HG03196 (cell line): Measurements from ENCODE around the gene COQ10A.

Experiments used
- ATAC-seq: cut with Tn5 transposase; IDR thresholded peaks from one replicate; pipeline ENCODE4 v1.9.1; 2021; ENCODE audit not compliant: unreplicated experiment

Gene COQ10A

GRCh38 chr12:56266693-56267442, at the start of gene COQ10A:
COQ10A (plus strand) TSS chr12:56266942; CDS start chr12:56267119, 177 bp downstream.
- peak; percentile 89 for ATAC-seq

- ATAC-seq, result no peak
These were observed 46.9 kb upstream of the COQ10A start for GRCh38 chr12:56219840-56220239.

DNA sequence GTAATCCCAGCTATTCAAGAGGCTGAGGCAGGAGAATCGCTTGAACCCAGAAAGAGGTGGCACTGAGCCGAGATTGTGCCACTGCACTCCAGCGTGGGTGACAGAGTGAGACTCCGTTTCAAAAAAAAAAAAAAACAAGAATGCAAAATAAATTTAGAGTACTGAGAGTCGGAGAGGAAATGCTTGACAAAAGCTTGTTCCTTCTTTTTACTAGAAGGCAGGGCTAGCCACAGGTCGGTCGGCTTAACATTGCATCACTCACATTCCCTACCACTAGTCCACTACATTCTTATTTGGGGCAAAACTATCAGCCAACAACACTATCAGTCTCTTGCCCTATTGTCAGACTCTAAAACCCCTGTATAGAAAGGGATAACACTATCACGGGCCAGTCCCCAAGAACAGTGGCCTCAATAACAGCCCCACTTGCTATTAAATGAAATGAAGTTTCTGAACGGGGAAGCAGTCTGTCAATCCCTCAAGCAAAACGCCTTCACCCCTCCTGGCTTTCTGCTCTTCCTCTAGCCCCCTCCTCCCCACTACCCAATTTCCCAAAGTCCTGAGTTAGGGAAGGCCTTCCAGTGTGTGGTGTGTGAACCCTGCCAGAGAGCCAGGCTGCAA, 46.0 kb upstream of the COQ10A start:
- no peak for ATAC-seq

GRCh38 chr12:56221232-56221756, 45.4 kb upstream of the COQ10A start:
- ATAC-seq, result no peak

- peak; percentile 76 for ATAC-seq
These were observed 44.8 kb upstream of the COQ10A start, which contains the start of gene RNF41 for GRCh38 chr12:56221757-56222530. RNF41 (minus strand) TSS chr12:56221922; CDS start chr12:56214047, 7,875 bp downstream.

GRCh38 chr12:56222531-56222895, 44.2 kb upstream of the COQ10A start:
- ATAC-seq, result no peak

DNA sequence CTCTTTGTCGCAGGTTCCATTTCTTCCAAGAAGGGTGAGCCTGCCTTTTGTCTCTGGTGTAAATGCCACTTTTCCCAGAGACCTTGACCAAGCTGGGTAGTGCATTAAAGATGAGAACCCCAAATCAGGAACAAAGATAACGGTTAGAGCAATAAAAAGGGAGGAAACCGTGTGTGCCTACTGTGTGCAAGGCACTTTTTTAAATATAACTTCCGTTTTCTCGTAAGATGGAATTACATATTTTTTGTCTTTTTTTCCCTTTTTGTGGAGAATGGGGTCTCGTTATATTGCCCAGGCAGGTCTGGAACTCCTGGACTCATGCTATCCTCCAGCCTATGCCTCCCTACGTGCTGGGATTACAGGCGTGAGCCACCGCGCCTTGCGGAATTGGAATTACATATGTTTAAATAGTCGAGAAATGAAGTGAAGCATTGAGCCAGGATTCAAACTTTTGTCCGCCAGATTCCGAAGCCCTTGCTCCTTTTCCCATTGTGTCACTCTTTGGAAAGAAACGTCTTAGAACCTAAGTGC, 43.1 kb upstream of the COQ10A start:
- ATAC-seq, result no peak

DNA sequence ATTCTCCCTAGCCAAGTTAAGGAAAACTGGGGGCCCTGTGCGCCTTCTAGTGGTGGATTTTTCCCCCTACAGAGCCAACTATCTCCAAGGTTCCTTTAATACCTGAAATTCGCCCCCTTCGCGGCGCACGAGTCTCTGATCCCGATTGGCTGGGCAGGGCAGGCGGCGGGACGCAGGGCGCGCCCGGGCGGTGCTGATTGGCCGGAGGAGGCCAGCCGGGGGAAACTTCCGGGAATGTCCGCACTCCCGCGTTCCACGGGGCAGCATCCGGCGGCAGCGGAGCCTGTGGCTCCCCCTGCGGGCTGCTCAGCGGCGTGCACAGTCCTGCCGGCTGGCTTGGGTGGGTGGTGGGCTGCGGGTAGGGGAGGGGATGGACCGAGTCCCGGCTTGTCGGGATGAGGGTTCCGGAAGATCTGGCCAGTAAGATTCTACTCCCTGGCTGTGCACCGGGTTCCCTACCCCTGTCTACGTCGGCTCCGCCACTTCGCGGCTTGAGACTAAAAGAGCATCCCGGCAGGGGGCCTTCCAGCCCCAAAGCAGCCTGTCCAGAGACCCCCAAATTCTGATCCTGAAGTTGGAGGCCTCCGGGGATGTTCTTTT, 42.5 kb upstream of the COQ10A start, which contains the start of gene NABP2:
TSS of gene NABP2 (plus strand) at position 241 of the 600 bp plus-strand sequence. CDS start 515 bp downstream, outside the sequence.
- ATAC-seq, result peak; percentile 70

DNA sequence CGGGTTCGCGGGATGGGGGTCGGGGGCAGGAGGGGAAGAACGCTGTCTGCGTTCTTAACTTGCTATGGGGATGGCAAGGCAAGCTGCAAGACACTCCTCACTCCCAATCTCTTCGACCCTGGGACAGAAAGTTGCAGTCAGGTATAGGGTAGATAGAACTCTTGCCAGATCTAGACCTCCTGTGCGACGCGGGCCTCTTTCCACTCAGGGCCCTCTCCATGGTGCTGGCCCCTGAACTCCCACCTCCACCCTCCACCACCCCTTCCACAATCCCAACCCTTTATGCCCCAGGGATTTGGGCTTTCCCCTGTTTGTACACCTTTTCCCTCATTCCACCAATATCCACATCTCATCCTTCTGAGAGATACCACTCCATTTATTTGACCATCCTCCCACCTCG, 41.8 kb upstream of the COQ10A start:
- ATAC-seq, result no peak

- no peak for ATAC-seq
These were observed 37.7 kb upstream of the COQ10A start for GRCh38 chr12:56229082-56229481.

- ATAC-seq, result no peak
These were observed 36.8 kb upstream of the COQ10A start, which contains the start of gene SLC39A5 for GRCh38 chr12:56229916-56230431. SLC39A5 (plus strand) TSS chr12:56230051; CDS start chr12:56231275, 1,224 bp downstream.

GRCh38 chr12:56230432-56231183, 36.1 kb upstream of the COQ10A start:
- no peak for ATAC-seq

GRCh38 chr12:56231184-56231582, 35.6 kb upstream of the COQ10A start:
- ATAC-seq, result no peak

- no peak for ATAC-seq
These were observed 31.9 kb upstream of the COQ10A start for GRCh38 chr12:56234746-56235436.

DNA sequence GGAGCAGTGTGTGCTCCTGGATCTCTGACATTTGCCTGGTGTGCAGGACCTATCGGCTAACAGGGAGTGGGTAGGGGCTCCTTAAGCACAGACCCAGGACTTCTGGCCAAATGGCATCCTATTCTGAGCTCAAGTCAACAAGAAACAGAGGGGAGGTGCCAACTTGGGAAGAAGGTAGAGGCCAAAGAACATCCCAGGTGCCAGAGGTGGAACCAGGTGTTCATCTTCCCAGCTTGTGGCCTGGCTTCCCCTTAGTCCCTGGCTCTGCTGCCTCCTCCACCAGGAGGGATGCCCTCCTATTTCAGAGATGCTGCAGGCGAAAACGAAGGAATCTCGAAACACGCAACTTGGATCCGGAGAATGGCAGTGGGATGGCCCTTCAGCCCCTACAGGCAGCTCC, 30.7 kb upstream of the COQ10A start:
- no peak for ATAC-seq

GRCh38 chr12:56236985-56237384, 29.8 kb upstream of the COQ10A start:
- no peak for ATAC-seq

DNA sequence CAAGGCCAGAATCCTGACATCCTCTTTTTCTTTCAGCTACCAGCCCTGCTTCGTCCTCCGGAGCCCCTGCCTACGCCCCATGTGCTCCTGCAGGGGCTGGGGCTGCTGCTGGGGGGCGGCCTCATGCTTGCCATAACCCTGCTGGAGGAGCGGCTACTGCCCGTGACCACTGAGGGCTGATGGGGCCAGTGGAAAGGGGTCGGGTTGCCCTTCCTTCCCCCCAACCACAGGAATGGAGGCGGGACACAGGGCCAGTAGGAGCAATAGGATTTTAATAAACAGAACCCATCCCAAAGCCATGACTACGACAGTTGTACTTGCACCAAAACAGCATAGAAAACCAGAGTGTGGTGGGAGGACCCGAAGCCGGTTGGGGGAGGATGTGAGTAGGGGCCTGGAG, 29.2 kb upstream of the COQ10A start:
- no peak for ATAC-seq

GRCh38 chr12:56241424-56242303, 25.1 kb upstream of the COQ10A start:
- no peak for ATAC-seq
